GM21529 (cell line): ENCODE data around the gene OSBPL10.
"Not testable (repeated sequence)": the region's sequence is repeated elsewhere in the genome, so short reads cannot be mapped to it uniquely, and the experiment has no call there.

ENCODE experiments used
- ATAC-seq: cut with Tn5 transposase; IDR thresholded peaks from one replicate; pipeline ENCODE4 v1.9.1; 2021; ENCODE audit not compliant: unreplicated experiment

The OSBPL10 gene, protein sequence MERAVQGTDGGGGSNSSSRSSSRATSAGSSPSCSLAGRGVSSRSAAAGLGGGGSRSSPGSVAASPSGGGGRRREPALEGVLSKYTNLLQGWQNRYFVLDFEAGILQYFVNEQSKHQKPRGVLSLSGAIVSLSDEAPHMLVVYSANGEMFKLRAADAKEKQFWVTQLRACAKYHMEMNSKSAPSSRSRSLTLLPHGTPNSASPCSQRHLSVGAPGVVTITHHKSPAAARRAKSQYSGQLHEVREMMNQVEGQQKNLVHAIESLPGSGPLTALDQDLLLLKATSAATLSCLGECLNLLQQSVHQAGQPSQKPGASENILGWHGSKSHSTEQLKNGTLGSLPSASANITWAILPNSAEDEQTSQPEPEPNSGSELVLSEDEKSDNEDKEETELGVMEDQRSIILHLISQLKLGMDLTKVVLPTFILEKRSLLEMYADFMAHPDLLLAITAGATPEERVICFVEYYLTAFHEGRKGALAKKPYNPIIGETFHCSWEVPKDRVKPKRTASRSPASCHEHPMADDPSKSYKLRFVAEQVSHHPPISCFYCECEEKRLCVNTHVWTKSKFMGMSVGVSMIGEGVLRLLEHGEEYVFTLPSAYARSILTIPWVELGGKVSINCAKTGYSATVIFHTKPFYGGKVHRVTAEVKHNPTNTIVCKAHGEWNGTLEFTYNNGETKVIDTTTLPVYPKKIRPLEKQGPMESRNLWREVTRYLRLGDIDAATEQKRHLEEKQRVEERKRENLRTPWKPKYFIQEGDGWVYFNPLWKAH

DNA sequence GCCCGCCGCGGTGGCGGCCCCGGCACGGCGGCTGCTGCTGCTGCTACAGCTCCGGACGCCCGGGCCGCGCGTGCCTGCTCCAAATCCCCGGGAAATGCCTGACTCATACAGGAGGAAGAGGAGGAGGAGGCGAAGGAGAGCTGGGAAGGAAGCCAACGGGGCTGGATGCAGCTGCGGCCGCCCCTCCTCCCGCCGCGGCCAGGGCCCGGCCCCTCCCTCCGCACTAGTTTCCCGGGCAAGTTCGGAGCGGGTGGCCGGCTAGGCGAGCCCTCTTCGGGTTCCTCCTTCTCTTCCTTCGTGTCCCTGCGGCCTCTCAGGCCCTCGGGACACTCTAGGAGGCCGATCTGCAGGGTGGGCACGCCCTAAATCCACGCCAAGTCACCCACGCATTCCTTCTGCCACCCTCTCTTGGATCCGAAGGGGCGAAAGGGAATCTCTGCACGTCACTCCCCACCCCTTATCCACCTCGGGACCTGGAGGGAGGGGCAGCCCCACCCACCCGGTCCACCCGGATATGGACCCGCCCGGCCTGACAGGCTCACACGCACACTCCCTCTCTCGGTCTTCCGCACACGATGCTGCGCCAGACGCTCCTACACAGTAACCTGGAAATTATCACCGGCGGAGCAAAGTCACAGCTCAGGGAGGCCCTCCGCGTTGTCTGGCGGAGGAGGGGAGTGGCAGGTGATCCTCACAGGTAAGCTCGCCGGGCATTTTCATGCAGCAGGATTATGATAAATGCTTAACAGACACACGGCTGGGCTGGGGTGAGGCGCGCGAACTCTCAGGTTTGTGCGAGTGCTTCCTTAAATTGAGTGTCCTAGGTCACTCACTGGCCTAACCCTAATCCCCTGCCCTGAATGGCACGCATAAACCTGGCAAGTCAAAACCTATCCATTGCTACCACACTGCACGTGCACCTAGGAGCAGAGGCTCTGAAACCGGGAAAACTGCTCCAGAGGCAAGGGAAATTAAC, at the start of gene OSBPL10, which contains the start of gene ZNF860:
OSBPL10 (minus strand) TSS at position 57 of the 976 bp plus-strand sequence. CDS start 83 bp downstream, outside the sequence.
ZNF860 (plus strand) TSS at position 545 of the 976 bp plus-strand sequence. CDS start 7,330 bp downstream, outside the sequence.
- ATAC-seq = peak; percentile 29

- no peak for ATAC-seq
Measured at GRCh38 chr3:32026593-32026992, 45.5 kb upstream of the OSBPL10 start.

- no peak for ATAC-seq
Measured at GRCh38 chr3:32022947-32023346, 41.9 kb upstream of the OSBPL10 start.

GRCh38 chr3:32021748-32022147, 40.7 kb upstream of the OSBPL10 start:
- no peak for ATAC-seq

DNA sequence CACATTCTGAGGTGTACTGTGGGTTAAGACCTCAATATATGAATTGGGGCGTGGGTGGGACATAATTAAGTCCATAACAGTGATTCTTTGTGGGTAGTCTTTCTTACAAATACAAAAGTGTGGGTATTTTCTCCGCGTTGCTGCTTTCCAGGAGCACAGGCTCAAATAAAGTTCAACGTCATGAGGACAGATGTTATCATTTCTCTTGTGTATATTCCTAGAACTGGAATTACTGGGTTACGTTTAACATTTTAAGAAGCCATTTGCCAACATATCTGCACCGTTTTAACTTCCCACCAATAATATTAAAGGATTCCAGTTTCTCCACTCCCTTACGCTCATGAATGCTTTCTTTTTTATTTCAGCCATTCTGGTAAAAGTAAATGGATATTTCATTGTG, 40.1 kb upstream of the OSBPL10 start:
- ATAC-seq = no peak

GRCh38 chr3:32018757-32019564, 37.9 kb upstream of the OSBPL10 start:
- ATAC-seq = no peak

GRCh38 chr3:32017286-32017685, 36.2 kb upstream of the OSBPL10 start:
- ATAC-seq = no peak

DNA sequence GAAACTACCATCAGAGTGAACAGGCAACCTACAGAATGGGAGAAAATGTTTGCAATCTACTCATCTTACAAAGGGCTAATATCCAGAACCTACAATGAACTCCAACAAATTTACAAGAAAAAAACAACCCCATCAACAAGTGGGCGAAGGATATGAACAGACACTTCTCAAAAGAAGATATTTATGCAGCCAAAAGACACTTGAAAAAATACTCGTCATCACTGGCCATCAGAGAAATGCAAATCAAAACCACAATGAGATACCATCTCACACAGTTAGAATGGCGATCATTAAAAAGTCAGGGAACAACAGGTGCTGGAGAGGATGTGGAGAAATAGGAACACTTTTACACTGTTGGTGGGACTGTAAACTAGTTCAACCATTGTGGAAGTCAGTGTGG, 34.6 kb upstream of the OSBPL10 start:
- ATAC-seq = not testable (repeated sequence)

GRCh38 chr3:32010699-32011098, 29.6 kb upstream of the OSBPL10 start:
- not testable (repeated sequence) for ATAC-seq

- no peak for ATAC-seq
Measured at GRCh38 chr3:32009957-32010356, 28.9 kb upstream of the OSBPL10 start.

- no peak for ATAC-seq
Measured at GRCh38 chr3:32009101-32009500, 28.0 kb upstream of the OSBPL10 start.

- ATAC-seq = no peak
Measured at GRCh38 chr3:32004113-32004765, 23.2 kb upstream of the OSBPL10 start.

DNA sequence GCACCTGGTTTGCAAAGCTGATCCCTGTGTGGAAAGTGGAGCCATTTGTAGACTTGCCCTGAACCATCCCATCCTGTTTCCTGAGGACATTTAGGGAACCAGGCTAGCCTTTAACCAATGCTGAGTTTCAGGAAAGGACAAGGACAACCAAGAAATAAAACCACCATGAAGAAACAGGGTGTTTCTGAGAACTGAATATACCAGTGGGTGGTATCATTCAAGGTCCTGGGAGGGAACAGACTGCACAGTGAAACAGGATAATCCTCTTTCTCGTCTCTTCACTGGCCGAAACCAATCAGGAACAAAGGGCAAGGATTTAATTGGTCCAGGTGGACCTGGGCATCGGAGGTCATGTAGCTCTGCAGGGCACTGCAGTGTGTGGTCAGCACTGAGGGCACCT, 22.3 kb upstream of the OSBPL10 start:
- no peak for ATAC-seq

DNA sequence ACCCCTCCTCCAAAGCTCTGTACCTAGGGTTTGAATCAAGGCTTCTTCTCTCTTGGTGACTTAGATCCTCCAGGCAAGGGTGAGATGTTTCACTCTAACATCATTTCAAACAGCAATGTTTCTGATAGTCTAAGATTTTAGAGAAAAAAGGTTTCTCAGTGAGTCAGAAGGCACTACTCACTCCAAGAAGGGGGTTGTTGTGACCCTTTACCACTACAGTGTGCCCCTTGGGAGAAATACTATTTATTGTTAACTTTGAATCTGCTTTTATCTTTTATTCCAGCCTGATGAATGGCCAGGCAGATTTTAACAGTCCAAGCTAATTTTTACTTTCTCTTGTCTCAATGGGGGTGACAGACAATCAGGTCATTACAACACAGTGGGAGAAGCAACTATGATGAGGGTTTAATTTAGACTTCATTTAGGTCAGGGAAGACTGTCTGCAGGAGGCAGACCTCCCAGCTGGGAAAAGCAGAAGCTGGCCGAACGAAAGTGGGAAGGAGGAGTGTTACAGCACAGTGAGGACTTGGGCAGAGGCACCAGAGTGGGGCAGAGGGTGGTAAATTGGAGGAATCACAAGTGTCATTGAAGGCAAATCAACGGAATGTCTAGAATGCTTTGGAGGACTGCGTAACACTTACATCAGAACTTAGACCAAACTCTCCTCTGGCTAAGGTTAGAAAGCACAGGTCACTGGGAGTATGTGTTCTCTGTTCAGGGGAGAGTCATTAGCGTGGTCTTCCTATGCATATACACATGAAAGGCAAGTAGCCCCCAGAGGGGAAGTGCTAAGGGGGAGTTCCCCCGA, 21.7 kb upstream of the OSBPL10 start:
- ATAC-seq = no peak

DNA sequence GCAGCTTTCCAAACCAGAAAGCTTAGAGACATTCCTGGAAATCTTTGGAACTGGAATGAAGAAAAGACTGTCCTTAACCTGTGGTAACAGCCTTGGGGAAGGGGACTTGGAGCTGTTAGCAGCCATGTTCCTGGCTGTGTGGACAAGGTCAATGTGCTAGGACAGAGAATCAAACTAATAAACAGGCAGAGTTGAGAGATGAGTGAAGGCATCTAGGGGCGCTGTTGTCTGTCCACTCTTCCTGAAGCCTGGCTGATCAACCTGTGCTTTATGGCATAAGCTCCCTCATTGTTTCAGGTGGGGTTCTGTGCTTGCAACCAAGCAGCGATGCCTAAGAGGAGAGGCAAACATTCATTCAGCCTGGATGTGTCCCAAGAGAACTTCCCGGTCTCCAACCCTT, 19.8 kb upstream of the OSBPL10 start:
- ATAC-seq = no peak

DNA sequence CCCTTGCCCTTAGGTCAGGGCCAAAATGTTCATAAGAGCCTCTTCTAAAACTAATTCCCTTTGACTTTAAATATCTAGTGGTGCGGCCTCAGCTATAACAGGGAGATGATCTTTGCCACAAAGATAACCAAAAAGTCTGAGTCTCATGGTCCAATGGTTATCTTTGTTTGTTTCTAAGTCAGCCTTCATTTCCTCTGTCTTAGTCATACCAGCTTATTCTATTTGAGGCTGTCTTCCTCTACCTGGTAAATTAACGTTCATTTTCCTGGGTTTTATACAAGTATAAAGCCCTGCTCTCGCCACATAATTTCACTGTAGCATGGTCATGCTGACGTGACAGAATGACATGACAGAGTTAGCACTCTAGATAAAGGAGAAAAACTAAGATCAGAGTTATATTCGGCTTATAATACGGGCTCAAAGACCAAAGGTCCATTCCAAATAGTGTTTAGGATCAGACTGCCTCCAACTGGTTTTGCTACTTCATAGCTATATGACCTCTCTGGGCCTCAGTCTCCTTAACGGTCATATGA, 18.9 kb upstream of the OSBPL10 start:
- ATAC-seq = no peak

- ATAC-seq = no peak
Measured at GRCh38 chr3:31997500-31997899, 16.4 kb upstream of the OSBPL10 start.

- no peak for ATAC-seq
Measured at GRCh38 chr3:31996195-31996594, 15.1 kb upstream of the OSBPL10 start.
